A172 (cell line): ENCODE measurements around the gene THOC7. TPM values are rescaled to one million over a fixed set of nuclear protein-coding genes. Genes with fewer than 3 reads are reported as not detected.

Source experiments
- DNase-seq: peaks from one replicate; pipeline ENCODE4 v3.0.0-alpha.2; 2015; ENCODE audit warnings: low spot score
- total RNA-seq: library from RNA; depleted of rRNA; stranded (reverse); fragments of >200 nt; shearing (Covaris generic); gene quantifications from 2 replicates; pipeline ENCODE4 v1.2.3, GENCODE V29; 2014

THOC7 gene
- total RNA-seq, 1 experiment from 2014 or later: 130 TPM

DNA sequence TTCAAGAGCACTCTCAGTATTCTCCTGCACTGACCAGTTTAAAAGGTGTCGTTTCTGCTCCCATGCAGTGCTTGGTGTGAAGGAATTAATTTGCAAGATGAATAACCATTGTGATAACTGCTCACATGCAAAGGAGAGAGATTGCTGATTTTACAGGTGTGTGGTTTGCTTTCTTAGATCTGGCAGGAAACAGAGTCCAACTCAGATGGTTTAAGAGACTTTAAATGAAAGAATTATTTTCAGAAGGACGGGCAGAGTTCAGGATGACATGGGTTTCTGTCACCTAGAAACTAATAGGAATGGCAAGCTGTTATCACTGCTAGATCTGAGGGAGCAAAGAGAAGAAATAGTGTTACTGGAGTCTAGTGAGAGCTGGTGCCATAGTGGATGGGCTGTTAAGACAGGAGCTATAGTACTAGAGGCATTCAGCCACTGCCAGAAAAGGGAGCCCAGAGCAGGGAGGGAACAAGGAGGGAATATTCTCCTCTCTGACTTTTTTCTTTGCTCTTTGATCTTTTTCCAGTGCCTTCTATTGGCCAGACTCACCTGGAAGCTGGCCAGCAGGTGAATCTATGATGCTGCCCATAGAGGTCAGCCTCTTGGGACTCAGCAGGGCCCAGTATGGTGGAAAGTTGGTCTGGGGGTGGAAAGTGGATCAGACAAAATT lies 14.9 kb upstream of the THOC7 start:
- DNase-seq: no peak

DNA sequence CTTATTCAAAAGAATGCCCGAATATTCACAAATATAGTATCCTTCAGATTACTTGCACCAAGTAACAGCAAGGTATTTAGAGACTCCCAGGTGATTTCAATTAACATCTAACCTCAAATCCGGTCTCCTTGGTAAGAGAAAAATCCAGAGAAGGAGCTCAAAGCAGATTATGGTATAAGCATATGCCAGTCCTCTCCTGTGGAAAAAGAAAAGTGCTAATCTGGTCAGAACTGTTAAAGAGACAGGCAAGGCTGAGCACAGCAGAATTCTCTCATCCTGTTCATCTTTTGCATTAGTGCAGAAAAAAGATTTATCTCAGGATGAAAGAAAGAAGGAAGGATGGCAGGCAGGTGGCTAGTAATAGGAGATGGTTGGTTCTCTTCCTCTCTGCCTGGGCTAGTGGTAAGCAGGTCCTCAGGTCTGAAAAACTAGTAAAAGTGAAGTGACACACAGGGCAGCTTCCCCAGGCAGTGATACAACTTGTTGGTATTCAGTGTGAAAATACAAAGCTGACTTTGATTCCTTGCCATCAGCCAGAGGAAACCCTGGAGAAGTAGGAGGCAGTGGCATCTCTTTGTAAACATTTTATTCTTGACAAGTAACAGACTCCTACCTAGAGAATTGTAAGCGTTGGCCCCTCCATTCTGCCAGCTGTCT lies 14.3 kb upstream of the THOC7 start:
- no peak for DNase-seq

DNA sequence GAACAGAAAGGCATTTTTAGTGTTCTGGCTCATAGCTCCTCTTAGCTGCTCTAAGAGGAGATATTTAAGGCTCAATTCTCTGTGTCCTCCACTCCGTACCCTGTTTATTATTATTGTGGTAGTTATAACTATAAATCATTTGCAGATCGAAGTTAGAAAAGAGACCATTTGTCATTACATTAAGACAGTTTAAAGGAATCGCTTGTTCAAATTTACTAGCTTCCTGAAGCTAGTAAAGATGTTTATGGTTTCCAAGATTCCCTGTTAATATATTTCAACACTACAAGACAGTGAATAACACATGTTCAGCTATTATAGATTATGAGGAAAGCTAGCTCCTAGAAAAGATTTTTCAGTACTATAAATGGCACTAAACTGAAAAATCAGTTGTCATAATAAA lies 12.7 kb upstream of the THOC7 start:
- DNase-seq: no peak

DNA sequence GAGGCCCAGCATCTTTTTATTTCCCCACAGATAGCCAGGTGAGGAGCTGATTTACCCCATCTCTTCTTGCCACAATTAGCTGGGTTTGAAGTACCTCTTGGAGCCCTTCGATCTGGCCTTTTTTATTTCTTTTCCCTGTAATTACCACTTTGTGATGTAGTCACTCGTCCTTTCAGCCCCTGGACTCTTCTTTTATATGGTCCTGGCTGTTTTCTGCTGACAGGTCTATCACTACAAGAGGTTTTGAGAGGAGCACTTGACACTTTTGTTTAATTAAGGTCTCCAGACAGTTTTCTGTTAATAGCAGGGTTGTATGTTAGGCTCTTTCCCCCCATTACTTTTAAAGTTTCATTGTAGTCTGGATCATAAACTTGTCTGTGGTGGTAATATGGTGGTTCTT lies 11.9 kb upstream of the THOC7 start:
- no peak for DNase-seq

DNA sequence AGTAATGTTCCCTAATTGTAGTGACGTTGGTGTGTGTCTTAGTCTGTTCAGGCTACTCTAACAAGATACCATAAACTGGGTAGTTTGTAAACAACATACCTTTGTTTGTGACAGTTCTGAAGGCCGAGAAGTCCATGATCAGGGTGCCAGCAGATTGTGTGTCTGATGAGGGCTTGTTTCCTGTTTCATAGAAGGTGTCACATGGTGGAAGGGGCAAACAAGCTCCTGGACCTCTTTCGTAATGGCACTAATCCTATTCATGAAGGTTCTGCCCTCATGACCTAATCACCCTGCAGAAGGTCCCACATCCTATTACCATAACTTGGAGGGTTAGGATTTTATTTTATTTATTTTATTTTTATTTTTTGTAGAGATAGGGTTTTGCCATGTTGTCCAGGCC lies 11.2 kb upstream of the THOC7 start:
- no peak for DNase-seq

DNA sequence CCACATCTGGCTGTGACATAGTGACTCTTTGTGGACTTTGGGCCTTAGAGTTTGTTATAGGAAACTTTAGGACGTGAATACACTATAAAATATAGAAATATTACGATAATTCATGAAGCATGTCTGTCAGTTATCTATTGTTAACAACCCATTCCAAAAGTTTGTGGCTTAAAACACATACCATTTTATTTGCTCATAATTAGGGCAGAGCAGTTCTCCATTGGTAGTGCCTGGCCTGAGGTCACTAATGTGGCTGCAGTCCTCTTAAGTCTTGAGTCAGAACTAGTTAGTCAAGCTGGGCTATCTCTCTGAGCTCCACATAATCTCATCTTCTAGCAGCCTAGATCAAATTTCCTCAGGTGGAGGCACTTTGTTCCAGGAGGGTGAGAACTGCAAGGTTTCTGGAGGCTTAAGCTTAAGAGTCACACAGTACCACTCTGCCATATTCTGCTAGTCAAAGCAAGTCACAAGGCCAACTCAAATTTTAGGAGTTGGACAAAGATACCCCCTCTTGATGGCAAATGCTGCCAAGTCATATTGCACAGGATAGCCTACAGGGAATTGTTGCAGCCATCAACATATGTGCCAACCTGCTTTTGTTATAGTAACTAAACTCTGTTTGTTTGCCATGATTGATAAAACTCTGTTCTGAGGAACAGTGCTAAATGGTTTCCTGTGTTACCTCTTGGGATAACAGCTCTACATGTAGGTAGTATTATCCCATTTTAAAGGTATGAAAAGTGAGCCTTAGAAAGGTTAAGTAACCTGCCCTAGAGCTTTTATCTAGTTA lies 8.7 kb upstream of the THOC7 start:
- DNase-seq: peak; percentile 61

DNA sequence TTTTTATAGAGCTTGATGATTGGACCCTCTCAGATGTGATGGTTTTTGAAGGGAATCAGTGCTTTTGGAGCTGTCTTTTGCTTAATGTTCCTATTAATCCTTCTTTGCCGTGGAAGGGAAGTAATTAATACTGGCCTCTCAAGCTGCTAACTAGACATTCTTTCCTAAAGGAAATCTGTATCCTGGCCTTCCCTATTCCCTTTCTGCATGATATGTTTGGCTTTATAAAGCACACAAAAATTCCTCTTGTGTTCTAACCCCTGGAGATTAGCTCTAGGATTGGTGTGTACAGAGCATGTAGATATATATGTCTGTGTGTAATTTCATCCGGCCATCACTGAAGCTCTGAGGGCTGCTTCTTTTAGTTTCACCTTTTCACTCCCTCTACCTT lies 7.0 kb upstream of the THOC7 start:
- no peak for DNase-seq

DNA sequence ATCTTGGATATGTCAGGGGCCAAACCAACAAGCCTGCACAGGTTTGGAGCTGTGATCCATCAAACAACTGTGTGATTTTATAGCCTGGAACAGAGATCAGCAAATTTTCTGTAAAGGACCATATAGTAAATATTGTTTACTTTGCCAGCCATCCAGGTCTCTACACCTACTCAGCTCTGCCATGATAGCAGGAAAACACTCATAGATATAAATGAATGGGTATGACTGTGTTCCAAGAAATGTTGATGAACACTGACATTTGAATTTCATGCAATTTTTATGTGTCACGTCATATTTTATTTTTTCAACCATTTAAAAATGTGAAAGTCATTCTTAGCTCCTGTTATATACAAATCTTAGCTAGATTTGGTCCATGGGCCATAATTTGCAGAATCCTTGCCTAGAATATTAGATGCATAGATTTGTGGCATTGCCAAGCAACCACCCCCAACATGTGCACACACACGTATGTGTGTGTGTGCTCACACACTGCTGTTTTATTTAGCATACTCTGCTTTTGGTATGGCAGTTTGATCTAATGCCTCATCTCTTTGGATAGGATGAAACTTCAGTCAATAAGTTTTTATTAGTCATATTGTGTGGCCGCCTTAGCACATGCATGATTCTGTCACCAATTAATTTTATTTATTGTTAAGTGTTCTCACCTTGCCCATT lies 6.5 kb upstream of the THOC7 start:
- DNase-seq: no peak

DNA sequence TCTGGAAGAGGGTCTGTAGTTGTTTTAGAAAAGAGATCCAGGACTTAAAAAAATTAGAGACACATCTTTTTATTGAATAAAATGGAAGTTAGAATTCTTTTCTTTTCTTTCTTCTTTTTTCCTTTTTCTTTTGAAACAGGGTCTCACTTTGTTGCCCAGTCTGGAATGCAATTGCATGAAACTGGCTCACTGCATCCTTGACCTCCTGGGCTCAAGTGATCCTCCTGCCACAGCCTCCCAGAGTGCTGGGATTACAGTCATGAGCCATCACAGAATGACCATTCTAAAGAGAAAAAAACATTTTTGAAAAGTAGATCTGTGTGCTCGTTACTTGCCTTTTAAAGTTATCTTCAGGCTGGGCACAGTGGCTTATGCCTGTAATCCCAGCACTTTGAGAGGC lies 3.6 kb upstream of the THOC7 start:
- DNase-seq: no peak

DNA sequence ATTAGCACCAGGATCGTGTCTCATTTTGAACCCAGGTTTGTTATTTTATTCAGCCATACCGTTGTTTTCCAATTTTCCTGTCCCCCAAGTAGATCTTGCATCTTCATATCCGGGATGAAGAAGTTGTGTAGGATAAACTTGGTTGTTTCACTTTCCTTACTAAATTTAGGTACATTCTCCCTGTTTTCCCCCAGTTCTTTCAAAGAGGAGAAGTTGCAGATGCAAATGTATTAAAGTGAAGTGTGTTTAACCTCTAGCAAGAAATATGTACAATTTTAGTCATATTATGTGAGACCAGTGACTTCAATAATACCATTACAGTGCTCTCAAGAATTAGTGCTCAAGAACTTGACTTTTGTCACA lies 1.3 kb upstream of the THOC7 start:
- DNase-seq: no peak

DNA sequence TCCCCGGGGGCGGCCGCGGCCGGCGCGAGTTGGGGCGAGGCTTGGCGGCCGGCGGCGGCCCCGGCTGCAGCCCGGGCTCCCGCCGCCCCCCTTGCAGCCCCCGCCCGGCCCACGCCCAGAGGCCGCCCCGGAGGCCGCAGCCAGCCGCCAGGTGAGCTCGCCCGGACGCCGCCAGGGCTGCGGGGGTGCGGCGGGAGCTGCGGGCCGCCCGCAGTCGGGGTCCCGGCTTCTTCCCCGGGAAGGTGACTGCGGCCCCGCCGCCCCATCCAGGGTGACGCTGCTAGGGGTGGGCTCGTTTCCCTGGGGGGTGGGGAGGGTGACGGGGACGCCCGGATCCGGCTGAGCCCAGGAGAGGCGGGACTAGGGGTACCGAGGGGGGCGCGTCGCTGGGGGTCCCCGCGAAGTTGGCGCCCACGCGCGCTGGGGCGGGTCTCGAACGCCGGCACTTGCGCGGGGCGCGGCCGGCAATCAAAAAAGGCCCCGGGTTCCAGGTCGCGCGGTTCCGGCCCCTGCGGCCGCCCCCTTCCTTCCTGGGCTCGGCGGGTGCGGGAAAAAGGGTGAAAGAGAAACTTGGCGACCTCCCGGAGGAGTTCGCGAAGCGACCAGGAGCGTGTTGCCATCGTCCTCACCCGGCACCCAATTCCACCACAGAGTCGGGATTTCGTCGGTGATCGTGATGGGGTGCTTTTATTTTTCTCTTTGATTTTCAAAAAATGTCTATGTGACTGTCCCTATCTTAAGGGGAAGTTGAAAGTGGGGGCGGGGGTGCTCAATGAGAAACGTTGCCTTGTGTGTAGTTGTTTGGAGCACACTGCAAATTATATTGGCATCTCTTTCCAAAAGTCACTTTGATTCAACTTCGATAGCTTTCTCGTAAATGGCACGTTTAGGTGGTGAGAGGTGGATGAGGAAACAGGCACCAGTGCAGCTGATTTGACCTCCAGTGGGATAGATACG lies 681 bp upstream of the THOC7 start:
- peak; percentile 16 for DNase-seq

DNA sequence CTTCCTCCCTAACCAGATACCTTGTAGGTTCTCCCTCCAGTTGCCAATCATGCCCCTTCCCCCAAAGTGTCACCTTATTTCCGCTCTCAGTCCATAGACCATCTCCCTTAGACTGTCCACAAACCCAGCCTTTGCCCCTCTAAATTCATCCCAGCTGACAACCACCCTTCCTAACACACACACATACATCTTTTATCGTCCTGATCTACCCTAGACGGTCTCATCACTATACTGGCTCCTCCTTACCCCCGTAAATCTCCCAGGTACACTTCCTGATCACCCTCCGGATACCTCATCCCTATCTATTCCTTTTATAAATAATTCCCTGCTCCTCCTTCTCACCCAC lies 828 bp downstream of the THOC7 start:
- DNase-seq: no peak

DNA sequence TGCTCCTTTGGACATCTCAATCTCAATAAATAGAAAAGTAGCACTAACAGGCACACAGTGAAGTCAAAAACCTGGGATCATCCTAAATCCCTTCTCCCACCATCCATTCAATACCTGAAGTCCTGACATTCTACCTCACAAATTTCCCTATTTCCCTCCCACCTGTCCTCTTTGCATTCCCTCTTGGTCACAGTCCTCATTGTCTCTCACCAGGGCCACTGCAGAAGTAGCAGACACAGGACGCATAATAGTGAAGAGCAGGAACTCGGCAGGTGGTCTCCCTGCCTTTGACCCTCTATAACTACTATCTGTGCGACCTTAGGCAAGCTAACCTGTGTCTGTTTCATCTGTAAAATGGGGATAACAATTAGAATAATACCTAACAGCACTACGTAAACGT lies 2.3 kb downstream of the THOC7 start:
- no peak for DNase-seq

DNA sequence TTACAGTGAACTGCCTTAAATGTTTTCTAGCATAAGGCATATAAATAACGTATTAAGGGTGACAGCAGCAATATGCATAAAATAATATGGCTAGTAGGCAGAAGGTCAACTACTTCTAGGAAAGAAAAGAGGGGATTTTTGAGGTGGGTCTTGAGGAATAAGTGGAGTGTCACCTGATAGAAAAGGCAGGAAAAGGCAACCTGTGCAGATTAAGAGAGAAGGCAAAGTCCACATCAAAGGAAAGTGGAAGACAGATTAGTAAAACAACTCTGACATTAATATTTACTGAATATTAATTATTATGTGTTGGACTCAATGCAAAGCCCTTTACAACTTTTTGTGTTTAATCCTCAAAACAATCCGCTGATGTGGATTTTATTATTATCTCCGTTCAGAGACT lies 2.8 kb downstream of the THOC7 start:
- DNase-seq: no peak

DNA sequence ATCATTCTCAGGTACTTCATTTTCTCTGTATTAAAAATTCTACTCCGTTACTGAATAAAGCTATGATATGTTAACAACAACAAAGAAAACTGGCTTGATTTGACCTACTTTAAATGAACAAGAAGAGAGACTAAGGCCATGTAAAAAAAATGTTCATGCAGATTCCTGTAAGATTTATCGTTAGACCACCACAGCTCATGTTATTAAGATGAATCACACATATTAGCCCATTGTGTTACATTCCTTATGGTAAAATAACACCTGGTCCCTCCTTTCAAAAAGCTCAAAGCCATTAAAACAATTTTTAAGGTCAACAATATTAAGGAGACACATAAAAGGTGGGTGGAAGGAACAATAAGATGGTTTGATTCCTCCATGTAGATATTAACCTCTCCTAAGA lies 6.3 kb downstream of the THOC7 start:
- DNase-seq: no peak

DNA sequence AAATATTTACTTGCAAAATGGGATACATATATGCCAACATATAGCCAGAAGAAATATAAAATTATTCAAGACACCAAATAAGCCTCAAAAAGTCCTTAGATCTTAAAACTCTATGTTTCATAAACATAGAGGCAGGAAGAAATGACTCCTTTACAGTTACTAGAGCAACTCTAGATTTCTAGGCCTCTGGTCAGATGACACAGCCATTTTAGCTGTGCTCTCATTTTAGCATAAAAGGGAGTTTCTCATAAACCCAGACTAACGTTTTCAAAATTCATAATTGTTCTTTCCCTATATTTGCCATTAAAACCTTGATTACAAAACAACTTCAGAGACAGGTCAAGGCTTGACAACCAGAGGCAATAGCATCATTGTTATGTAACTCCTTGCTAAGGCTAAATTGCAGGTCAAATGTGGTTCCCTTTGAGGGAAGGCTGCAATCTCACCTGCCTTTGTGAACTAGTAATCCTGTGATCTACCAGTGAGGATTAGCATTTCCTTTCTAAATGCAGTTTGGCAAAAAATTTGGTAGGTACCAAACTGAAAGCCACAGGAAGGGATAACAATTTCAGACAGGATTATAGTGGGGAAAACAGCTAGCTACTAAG lies 8.2 kb downstream of the THOC7 start:
- DNase-seq: no peak

DNA sequence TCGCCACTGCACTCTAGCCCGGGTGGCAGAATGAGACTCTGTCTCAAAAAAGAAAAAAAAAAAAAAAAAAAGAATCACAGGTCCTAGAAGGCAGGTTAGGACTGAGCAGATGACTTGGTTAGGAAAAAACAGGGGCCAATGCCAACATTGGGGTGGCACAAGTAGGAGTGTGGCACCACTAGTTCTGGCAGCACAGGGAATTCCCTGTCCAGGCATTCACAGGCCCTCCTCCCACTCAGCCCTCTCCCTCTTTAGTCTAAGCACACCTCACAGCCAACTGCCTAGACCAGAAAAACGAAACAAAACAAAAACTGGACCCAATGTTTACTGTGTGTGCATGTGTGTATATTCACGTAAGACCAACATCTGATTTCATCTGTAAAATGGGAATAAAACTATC lies 10.5 kb downstream of the THOC7 start:
- DNase-seq: no peak

DNA sequence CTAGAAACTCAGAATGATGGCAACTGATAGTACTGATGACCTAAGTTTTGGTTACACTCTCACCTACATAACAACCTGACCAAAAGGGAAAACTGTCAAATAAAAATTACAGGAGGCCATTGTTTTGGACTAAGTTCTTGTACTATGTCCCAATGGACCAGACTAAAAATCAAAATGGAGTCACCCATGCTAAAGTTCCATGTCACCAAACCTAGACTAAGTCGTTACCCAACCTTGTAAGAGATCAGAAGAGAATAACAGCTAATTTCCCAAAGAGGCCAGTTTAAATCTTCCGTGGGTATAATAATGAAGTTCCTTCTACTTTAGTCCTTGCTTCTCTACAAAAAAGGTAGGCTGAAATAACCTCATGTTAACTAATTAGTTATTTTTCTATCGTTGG lies 12.3 kb downstream of the THOC7 start:
- no peak for DNase-seq

DNA sequence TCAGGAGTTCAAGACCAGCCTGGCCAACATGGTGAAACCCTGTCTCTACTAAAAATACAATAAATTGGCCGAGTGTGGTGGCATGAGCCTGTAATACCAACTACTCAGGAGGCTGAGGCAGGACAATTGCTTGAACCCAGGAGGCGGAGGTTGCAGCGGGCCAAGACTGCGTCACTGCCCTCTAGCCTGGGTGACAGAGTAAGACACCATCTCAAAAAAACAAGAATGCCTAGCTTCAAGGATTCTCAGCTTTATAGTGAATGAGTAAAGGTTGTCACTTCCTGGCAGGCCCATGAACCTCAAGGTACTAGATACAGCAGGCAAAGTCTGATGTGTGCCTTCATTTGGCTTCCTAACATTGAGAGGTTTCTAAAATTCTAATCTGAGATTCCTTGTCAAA lies 14.4 kb downstream of the THOC7 start:
- no peak for DNase-seq

DNA sequence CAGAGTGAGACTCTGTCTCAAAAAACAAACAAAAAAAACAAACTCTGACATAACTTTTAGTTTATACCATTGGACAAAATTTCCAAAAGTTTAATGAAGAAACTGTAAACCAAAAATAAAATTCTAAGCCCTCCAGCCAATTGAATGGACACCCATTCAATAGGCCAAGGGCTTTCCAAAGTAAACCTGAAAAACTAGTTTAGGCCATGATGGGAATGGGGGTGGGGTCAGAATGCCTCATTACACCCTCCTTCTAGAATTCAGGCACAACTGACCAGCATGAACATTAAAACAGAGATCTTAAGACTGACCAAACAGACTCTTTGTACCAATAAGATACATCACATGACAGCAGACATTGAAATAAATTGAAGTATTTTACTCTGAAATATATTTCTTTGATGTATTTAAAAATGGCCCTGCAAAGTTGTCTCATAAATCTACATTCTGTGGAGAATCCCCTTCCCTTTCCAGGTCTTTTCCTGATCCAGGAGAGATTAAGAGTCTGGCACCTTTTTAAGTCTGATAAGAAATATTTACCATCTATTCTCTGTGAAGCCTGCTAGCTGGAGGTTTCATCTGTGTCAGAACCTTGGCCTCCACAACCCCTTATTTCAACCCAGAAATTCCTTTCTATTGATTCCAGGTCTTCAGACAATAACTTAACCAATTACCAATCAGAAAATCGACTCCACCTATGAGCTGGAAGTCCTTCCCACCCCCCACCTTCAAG lies 15.7 kb downstream of the THOC7 start:
- DNase-seq: no peak

DNA sequence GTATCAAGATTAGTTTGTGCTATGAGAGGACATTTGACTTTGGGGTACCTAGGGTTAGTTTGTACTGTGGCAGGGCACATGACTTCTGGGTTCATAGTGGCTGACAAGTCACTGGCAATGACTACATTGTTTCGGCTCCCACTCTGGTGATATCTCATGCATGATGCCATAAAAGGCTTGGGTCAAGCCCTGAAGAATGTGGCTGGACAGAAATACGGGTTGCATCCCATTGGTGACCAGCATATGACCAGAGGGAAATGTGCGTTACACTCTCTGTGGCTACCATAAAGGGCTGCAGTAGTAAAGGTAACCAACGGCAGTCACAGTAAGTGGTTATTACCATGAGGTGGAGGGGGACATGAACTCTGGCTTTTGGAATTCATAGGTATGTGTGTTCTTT lies 18.4 kb downstream of the THOC7 start:
- DNase-seq: no peak
